GM19025 (cell line): ENCODE results near the gene CYB561.

Experiments used
- ATAC-seq: cut with Tn5 transposase; IDR thresholded peaks from one replicate; pipeline ENCODE4 v1.9.1; 2021; ENCODE audit warnings: mild to moderate bottlenecking, low read depth, moderate library complexity; ENCODE audit not compliant: unreplicated experiment

Gene CYB561, protein sequence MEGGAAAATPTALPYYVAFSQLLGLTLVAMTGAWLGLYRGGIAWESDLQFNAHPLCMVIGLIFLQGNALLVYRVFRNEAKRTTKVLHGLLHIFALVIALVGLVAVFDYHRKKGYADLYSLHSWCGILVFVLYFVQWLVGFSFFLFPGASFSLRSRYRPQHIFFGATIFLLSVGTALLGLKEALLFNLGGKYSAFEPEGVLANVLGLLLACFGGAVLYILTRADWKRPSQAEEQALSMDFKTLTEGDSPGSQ

DNA sequence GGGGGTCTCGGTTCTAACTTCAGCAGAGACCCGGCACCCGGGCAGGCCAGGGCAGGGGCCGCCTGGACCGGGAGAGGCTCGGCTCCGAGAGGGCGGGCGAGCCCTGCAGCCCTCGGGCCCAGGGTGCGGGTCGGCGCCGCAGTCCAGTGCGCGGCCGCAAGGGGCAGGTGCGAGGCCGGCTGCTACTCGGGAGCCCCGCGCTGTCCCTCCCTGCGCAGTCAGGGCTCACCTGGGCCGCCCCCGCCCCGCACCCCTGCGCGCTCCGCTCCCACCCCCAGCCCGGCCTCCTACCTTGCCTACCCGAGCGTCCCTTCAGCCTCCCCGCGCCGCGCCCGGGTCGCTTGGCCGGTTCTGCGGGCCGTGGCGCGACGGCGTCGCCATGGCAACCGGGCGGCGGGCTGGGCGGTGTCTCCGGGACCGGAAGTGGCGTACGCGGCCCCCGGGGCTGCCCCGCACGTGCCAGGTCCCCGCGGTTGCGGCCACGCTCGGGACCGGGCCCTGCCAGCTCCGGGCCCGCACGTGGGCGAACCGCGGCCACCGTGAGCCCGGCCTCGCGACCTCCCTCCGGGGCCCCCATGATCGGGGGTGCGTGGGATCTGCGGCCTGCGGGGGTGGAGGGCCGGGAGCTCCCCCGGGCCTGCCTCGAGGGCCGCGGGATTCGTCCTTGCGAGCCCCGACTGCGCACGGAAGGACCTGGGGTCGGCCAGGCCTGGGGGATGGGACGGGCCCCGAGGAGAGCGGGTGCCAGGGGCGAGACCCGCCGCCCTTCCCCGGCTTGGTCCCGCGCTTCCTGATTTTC, at the start of gene CYB561:
Gene CYB561 (minus strand): TSS at position 353 of the 799 bp plus-strand sequence. CDS start 8,759 bp downstream, outside the sequence.
- peak; percentile 58 for ATAC-seq

DNA sequence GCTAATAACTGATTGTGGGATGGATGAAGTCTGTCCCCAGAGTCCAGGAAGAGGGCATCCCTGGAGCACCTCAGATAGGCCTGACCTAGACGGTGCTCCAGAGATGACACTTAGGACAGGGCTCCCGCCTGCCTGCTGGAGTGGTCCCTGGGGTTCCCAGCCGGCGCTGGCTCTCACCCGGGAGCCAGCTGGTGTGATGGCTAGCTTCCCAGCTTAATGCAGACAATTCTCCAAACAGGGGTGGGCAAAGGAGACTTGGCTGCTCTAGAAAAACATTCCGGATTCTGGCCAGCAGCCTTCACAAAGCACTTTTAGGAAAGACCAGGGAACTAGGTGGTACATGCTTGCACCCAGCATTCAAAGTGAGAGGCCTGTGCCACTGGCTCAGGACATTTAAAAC, 49.4 kb upstream of the CYB561 start:
- ATAC-seq, result no peak

DNA sequence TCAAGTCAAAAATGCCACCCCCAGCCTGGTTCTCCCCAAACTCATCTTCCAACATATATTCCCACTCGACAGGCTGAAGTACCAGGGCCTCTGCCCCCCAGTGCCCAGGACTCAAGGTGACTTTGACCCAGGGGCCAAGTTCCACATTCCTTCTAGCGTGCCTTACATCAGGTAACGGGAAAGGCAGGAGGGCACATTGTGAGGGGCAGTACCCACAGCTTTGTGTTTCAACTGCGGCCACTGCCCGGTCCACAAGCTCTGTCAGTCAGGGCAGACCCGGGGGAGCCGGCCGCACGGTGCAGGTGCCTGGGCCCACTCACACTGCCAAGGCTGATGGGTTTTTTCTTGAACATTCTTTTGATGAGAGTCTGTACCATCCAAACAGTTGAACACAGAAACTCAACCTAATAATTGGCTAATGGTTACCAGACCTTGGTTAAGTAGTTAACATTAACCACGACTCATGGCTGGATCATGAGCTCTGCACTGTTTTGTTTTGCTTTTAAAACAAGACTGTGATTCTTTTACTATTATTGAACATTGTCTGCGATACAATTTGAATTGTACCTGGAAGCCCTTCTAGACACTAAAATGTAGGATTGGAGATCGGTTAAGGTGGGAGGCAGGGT, 48.3 kb upstream of the CYB561 start:
- no peak for ATAC-seq

DNA sequence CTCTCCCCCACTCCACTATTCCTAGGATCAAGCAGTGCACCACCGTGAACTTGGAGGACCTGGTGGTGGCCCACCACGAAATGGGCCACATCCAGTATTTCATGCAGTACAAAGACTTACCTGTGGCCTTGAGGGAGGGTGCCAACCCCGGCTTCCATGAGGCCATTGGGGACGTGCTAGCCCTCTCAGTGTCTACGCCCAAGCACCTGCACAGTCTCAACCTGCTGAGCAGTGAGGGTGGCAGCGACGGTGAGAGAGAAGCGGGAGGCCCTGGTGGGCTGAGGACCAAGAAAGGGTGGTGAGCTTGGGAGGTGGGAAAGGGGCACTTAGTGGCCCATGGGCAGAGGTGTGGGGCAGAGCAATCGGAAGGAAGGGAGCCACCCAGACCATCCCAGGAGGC, 47.3 kb upstream of the CYB561 start:
- no peak for ATAC-seq

DNA sequence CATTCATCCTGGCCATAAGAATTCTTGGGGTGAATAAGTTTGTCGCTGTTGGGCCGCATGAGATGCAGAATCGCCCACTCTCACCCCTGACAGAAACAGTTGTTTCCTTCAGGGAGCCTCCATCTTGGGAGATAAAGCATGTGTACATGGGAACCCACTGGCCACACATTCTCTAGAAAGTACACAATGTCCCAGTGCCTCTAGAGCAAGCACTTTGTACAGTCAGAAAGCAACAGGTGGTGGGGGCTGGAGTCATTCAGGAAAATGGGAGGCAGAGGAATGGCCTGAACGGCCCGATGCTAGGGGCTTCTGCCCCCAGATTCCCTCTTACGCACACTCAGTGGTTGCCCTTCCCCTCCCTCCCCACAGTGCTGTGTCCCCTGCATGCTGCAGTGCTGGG, 46.8 kb upstream of the CYB561 start:
- ATAC-seq, result no peak

DNA sequence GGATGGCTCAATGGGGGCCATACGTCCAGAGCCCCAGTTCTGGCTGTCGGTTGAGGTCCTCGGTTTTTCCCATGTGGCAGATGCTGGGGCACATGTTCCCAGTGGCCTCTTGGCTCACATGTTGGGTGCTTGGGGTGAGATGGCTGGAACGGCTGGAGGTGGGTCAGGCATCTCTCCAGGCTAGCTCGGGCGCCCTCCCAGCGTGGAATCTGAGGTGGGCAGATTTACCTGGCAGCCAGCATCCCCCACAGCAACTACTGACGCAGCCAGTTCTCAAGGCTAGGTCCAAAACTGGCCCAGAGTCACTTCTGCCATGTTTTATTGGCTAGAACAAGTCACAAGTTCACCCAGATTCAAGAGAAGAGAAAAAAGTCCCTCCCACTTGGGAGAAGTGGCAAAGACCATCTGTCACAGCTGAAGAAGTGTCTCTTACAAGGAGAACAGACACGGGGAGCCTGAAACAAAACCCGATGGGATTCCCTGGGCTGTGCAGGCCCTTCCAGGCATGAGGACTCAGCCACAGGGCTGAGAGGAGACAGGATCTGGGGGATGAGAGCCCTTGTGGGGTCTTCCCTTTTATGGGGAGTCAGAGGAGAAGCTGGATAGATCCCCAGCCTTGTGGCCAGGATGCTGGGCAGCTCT, 46.0 kb upstream of the CYB561 start:
- ATAC-seq, result no peak

DNA sequence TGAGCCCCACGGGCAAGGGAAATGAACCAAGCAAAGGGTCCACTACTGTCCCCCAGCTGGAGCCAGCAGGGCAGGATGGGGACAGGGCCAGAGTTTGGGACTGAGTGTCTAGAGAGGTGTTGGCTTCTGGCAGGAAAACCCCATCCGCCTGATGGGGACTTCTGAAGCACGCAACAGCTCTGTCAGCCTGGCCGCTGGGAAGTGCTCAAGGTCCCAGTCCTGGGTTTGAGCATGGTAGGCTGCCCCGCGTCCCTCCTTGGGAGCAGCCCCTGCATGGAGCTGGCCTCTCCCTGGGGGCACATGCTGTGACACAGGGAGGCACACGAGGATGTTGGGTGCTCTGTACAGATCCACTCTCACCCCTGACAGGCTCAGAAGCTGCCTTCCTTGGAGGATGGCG, 45.3 kb upstream of the CYB561 start:
- ATAC-seq, result no peak

DNA sequence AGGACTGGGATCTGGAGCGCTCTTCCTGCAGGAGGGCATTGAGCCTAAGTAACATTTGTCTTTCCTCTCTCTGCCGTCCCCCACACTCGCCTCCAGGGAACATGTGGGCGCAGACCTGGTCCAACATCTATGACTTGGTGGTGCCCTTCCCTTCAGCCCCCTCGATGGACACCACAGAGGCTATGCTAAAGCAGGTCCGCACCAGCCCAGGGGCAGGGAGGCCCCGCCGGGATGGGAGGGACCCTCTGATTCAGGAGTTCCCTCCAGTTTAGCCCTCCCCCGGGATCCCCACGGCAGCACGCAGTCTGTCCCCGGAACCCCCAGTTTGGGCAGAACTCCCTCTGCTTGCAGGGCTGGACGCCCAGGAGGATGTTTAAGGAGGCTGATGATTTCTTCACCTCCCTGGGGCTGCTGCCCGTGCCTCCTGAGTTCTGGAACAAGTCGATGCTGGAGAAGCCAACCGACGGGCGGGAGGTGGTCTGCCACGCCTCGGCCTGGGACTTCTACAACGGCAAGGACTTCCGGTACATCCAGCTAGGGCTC, 44.8 kb upstream of the CYB561 start:
- ATAC-seq, result no peak

DNA sequence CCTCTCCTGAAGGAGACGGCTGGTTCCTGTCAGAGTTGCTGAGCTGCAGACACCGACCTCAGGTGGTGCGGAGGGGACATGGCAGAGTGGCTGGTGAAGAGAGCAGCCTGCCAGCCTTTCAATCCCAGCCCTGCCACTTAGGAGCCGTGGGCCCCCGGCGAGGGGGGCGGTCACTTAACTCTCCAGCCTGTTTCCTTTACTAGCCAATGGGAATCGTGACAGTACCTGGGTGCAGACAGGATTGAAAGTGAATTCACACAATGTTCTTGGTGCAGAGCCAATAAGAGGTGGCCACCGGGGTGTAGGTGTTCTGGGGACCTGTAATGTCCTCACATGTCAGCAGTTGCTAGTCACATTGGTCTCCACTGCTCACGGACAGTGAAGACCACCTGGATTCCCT, 44.2 kb upstream of the CYB561 start:
- ATAC-seq, result no peak

DNA sequence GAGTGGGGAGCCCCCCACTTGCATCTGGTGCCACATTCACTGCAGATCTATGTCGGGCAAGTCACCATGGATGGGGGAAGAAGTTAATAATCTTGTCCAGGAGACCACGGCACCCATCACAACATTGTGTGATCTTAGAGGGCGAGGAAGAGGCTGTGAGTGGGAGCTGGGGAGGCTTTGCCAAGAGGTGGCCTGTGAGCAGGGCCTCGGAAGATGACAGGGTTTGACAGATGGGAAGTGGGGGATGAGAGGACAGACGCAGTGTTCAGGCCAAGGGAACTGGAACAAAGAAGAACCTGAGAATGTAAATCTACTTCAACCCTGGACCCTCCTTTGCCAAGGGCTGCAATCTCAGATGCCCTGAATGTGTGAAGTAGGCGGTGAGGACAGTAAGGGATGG, 43.2 kb upstream of the CYB561 start:
- no peak for ATAC-seq

DNA sequence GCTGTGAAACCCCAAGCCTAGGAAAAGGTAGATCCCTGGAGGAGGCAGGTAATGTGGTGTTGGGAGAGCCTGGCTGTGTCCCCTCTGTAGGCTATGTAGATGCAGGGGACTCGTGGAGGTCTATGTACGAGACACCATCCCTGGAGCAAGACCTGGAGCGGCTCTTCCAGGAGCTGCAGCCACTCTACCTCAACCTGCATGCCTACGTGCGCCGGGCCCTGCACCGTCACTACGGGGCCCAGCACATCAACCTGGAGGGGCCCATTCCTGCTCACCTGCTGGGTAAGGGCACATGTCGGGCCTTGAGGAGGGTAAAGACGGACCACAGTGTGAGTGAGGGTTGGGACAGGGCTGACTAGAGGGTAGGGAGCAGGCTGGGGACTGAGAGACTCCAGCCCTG, 42.7 kb upstream of the CYB561 start:
- ATAC-seq, result no peak

DNA sequence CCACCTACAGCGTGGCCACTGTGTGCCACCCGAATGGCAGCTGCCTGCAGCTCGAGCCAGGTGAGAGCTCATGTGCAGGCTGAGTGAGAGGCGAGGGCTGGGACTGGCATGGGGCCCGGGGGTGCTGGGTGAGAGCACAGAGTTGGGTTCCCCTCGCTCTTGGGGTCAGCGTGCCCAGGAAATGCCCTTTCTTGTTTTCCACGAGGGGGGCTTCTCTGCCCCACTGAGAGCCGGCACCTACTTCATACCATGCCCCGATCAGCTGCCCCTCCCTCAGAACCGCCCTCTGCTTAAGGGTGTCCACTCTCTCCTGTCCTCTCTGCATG, 40.9 kb upstream of the CYB561 start:
- no peak for ATAC-seq

DNA sequence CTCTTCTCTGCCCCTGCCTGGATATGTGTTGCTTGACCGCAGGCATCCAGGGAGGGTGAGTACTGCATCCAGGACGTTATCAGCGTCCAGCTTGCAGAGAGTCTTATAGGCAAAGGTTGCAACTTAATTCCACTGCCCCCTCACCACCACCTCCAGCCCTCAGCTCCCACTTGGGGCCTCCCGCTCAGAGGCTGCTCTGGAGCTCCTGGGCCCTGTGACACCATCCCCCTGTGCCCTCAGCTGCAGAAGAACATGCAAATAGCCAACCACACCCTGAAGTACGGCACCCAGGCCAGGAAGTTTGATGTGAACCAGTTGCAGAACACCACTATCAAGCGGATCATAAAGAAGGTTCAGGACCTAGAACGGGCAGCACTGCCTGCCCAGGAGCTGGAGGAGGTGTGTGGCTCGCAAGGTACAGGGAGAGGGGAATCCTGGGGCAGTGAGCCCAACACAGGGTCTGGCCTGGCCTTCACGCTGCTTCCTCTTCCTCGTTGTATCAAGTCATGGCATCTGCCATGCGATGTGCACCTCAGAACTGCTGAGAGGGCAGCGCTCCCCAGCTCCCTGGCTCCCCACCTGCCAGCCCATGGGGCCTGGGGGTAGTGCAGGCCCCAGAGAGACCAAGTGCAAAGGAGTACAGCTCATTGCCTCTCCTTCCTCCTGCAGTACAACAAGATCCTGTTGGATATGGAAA, 40.4 kb upstream of the CYB561 start:
- ATAC-seq, result no peak

DNA sequence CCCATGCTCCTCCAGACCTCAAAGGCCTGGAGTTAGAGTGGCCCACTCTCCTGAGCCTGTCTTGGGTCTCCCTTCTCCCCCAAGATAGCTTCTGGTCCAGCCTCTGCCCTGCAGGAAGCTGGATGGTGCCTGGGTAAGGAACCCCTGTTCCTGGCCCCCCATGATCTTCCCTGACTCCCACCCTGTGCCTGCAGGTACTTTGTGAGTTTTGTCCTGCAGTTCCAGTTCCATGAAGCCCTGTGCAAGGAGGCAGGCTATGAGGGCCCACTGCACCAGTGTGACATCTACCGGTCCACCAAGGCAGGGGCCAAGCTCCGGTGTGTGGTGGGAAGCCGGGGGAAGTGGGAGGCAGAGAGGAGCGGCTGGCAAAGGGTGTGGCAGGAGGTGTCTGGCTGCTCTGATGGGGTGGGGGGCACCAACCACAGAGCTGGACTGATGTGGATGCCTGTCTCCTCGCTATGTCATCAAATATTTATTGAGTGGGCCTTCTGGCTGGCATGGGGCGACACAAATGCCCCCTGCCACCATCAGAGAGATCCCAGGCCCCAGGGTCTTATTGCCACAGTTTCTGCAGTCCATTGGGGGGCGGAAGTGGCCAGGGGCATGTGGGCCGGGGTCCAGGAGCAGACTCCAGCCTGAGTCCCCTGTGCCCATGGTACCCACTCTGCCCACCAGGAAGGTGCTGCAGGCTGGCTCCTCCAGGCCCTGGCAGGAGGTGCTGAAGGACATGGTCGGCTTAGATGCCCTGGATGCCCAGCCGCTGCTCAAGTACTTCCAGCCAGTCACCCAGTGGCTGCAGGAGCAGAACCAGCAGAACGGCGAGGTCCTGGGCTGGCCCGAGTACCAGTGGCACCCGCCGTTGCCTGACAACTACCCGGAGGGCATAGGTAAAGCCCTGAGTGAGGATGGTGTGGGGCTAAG, 37.8 kb upstream of the CYB561 start:
- no peak for ATAC-seq

DNA sequence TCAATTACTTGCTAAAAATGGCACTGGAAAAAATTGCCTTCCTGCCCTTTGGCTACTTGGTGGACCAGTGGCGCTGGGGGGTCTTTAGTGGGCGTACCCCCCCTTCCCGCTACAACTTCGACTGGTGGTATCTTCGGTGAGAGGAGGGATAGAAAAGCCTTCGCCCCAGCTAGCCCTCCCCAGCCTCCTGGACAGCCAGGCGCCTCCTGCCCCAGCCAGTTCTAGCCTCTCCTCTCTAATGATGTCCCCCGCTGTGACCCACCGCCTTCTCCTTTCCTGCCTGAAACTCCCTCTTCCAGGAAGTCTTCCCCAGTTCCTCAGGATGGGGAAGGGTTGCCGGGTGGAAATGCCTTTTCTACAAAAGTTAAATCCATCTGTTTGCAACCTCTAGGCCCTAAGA, 36.9 kb upstream of the CYB561 start:
- ATAC-seq, result no peak

DNA sequence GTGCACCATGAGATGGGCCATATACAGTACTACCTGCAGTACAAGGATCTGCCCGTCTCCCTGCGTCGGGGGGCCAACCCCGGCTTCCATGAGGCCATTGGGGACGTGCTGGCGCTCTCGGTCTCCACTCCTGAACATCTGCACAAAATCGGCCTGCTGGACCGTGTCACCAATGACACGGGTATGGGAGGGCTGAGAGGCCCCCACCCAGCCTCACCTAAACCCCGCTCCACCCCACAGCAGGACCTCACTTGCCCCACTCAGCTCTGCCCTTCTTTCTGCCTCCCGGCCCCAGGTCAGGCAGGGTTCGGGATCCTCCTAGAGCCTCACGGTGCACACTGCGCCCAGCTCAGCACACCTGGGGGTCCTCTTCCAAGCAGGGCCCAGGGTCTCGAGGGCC, 36.4 kb upstream of the CYB561 start:
- ATAC-seq, result no peak

DNA sequence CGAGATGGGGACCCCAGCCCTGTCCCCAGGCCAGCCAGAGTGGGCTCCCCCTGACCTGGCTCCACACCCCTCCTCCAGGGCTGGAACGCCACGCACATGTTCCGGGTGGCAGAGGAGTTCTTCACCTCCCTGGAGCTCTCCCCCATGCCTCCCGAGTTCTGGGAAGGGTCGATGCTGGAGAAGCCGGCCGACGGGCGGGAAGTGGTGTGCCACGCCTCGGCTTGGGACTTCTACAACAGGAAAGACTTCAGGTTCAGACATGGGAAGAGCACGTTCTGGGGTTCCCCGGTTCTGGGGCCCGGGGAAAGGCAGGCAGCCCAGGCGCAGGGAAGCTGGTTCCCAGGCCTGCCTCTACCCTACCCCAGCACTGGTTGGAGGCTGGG, 35.4 kb upstream of the CYB561 start:
- ATAC-seq, result no peak

DNA sequence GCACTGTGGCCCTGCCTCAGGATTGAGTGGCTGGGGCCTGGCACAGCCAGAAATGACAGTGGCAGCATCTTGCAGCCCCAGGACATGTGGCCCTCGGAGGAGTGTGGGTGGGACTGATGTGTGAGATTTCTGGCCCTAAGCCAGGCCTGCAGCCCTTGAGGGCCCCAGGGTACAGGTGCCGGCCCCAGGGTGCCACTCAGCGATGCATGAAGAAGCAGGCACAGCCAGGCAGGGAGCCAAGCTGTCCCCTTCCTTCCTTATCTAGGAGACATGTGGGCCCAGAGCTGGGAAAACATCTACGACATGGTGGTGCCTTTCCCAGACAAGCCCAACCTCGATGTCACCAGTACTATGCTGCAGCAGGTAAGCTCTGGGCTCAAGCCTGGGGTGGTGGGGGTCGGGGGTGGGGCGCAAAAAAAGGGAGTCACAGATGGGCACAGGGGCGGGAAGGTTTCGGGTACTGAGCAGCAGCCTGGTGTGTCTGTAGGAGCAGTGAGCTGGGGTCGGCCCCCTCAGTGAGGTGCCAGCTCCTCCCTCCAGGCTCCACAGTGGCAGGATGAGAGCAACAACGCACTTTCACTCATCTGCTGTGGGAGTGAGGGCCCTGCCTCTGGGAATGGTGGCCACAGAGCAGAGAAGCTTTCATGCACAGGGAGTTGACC, 34.9 kb upstream of the CYB561 start:
- ATAC-seq, result no peak

DNA sequence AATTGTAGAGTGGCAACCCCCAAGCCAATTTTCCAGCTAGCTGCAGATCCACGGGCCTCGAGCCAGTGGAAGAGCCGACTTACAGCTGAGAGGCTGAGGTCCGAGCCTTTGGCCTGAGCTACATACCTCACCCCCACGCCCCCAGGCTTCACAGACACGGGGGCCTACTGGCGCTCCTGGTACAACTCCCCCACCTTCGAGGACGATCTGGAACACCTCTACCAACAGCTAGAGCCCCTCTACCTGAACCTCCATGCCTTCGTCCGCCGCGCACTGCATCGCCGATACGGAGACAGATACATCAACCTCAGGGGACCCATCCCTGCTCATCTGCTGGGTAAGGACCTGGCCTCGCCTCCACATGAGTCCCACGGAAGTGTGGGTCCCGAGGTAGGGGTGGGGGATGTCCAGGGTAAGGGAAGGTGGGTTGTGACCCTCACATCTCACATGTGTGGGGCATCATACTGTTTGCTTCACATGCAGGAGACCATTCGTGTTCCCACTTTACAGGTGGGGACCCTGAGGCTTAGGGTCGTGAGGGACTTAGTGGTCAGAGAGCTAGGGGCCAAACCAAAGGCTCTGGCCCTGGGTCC, 34.2 kb upstream of the CYB561 start:
- ATAC-seq, result no peak
